NB4 (cell line): ENCODE results near the gene OSBP.

Experiments
- DNase-seq: peaks from one replicate; pipeline ENCODE4 v3.0.0; 2010; ENCODE audit warnings: low read depth
- H3K4me3 ChIP-seq: one replicate; pipeline ENCODE4 v1.5.1; 2011; ENCODE audit warnings: mild to moderate bottlenecking, low read depth, low read length, moderate library complexity
- MYC ChIP-seq: IDR thresholded peaks from 2 replicates; pipeline ENCODE4 v1.6.1; 2011; ENCODE audit warnings: low read depth, low read length
- POLR2A ChIP-seq: IDR thresholded peaks from 2 replicates; pipeline ENCODE4 v1.6.1; 2011; ENCODE audit warnings: mild to moderate bottlenecking; ENCODE audit not compliant: insufficient read length; ENCODE audit errors: extremely low read depth
- TF ChIP-seq, protein P1 (sequence below): IDR thresholded peaks from one replicate; pipeline ENCODE4 v1.5.1; 2012; ENCODE audit warnings: low read depth, low read length
- TF ChIP-seq, protein P2 (sequence below): IDR thresholded peaks from 2 replicates; pipeline ENCODE4 v1.6.1; 2011; ENCODE audit warnings: low read depth, low read length

Gene OSBP, protein sequence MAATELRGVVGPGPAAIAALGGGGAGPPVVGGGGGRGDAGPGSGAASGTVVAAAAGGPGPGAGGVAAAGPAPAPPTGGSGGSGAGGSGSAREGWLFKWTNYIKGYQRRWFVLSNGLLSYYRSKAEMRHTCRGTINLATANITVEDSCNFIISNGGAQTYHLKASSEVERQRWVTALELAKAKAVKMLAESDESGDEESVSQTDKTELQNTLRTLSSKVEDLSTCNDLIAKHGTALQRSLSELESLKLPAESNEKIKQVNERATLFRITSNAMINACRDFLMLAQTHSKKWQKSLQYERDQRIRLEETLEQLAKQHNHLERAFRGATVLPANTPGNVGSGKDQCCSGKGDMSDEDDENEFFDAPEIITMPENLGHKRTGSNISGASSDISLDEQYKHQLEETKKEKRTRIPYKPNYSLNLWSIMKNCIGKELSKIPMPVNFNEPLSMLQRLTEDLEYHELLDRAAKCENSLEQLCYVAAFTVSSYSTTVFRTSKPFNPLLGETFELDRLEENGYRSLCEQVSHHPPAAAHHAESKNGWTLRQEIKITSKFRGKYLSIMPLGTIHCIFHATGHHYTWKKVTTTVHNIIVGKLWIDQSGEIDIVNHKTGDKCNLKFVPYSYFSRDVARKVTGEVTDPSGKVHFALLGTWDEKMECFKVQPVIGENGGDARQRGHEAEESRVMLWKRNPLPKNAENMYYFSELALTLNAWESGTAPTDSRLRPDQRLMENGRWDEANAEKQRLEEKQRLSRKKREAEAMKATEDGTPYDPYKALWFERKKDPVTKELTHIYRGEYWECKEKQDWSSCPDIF

DNA sequence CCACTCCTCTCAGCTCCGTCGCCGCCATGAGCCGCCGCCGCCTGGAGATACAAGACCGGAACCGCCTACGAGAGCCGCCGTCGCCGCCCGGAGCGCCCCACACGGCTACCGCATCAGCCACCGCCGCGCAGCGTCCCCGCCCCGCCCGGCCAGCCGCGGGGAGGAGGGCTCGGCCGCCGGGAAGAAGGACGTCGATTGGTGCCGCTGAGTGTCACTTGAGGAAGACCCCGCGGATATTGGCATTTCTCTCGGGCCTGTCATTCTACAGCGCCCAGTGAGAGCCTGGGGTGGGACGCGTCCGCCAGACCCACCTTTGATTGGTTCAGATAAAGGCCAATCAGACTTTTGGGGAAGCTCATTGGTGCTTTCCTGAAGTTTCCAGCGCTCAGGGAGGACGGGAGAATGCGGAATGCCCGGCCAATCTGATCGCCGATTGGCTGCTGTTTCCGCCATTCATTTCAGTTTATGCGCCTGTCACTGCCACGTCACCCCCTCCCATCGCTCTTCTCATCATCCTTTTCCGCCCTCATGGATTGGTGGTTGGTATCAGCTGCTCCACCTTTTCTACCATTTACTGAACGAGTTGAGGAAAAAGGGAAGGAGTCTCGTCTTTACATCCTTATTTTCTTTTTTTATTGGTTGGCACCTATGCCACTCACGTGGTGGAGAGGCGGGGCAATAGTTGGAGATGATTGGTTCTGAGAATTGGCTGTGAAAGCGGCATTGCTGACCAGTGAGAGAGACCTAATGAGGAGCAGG, at the start of gene OSBP:
Gene OSBP, minus strand, starts transcription at position 138 of the 759 bp plus-strand sequence. Its CDS starts 110 bp downstream, at position 28.
- DNase-seq: peak; percentile 100
- H3K4me3 ChIP-seq: peak within 1 kb of the TSS; percentile 67
- TF ChIP-seq, protein P1, sequence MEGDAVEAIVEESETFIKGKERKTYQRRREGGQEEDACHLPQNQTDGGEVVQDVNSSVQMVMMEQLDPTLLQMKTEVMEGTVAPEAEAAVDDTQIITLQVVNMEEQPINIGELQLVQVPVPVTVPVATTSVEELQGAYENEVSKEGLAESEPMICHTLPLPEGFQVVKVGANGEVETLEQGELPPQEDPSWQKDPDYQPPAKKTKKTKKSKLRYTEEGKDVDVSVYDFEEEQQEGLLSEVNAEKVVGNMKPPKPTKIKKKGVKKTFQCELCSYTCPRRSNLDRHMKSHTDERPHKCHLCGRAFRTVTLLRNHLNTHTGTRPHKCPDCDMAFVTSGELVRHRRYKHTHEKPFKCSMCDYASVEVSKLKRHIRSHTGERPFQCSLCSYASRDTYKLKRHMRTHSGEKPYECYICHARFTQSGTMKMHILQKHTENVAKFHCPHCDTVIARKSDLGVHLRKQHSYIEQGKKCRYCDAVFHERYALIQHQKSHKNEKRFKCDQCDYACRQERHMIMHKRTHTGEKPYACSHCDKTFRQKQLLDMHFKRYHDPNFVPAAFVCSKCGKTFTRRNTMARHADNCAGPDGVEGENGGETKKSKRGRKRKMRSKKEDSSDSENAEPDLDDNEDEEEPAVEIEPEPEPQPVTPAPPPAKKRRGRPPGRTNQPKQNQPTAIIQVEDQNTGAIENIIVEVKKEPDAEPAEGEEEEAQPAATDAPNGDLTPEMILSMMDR: no peak
- TF ChIP-seq MYC (peak; percentile 46; the same call in 1 of the 2 replicates), POLR2A (peak; percentile 74)
- TF ChIP-seq, protein P2, sequence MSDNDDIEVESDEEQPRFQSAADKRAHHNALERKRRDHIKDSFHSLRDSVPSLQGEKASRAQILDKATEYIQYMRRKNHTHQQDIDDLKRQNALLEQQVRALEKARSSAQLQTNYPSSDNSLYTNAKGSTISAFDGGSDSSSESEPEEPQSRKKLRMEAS: no peak; the same call in 1 of the 2 replicates

DNA sequence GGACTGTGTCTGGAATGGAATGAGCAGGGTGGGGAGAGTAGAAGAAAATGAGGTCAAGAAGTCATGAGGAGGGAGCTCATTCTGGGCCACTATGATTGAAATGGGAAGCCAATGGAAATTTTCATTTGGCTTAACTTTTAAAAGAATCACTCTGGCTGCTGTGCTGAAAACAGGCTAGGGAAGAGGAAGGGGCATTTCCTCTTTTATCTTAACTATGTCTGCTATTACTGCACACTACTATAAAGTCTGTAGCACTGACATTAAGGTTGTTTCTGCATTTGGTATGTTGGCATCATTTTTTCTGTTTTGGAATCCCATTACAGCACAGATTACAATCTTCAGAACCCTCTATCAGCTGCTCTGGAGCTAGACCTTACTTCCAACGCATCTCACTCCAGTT, 45.0 kb upstream of the OSBP start:
- TF ChIP-seq POLR2A: no peak
- no peak for TF ChIP-seq MYC
- TF ChIP-seq, protein P1: no peak
- TF ChIP-seq, protein P2: no peak
- DNase-seq: no peak
- no peak overlapping the region for H3K4me3 ChIP-seq

DNA sequence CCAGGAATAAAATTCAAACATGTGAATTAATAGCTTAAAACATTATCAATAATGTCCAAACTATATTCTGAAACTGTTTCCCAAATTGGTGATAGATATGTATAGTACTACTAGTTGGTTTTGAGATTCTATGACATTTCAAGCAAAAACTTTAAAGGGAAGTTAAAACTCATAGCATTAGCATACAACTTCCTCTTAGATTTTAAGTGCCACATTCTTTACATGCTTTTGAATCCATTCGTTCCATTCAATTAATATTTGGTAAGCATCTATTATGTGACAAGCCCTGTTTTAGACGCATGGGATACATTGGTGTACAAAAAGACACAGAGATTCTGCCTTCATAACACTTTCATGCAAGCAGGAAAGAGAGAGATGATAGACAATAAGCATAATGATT, 44.4 kb upstream of the OSBP start:
- no peak for TF ChIP-seq POLR2A
- no peak overlapping the region for H3K4me3 ChIP-seq
- DNase-seq: no peak

DNA sequence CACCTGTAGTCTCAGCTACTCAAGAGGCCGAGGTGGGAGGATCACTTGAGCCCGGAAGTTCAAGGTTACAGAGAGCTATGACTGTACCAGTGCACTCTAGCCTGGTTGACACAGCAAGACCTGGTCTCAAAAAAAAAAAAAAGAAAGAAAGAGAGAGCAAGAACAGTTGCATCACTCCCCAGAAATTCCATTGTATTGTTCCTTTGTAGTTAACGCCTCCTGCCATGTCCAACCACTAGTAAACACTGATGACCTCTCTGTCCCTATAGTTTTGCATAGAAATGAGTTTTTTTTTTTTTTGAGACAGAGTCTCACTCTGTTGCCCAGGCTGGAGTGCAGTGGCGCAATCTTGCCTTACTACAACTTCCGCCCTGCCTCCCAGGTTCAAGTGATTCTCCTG, 42.5 kb upstream of the OSBP start:
- no peak for DNase-seq
- TF ChIP-seq MYC (no peak), POLR2A (no peak)
- TF ChIP-seq, protein P1: no peak
- TF ChIP-seq, protein P2: no peak
- no peak overlapping the region for H3K4me3 ChIP-seq

DNA sequence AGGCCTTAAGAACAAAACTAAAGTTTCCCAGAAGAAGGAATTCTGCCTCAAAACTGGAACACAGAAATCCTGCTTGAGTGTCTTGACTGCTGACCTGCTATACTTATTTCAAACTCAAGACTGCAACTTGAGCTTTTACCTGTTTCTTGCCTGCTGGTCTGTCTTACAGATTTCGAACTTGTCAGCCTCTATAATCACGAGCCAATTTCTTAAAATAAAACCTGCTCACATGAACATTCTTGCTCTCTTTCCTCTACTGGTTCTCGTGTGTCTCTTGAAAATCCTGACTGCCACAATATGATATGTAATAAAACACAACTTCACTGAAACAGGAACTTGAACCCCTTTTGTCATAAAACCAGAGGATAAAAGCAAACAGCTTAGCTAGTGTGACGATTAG, 39.3 kb upstream of the OSBP start:
- no peak overlapping the region for H3K4me3 ChIP-seq
- no peak for DNase-seq
- TF ChIP-seq, protein P2: no peak
- no peak for TF ChIP-seq POLR2A
- TF ChIP-seq, protein P1: no peak
- TF ChIP-seq MYC: no peak
